GM18870 (cell line): ENCODE measurements around the gene GOLIM4.

ENCODE experiments used
- ATAC-seq: cut with Tn5 transposase; IDR thresholded peaks from one replicate; pipeline ENCODE4 v1.9.1; 2021; ENCODE audit warnings: moderate library complexity; ENCODE audit not compliant: unreplicated experiment

The GOLIM4 gene

DNA sequence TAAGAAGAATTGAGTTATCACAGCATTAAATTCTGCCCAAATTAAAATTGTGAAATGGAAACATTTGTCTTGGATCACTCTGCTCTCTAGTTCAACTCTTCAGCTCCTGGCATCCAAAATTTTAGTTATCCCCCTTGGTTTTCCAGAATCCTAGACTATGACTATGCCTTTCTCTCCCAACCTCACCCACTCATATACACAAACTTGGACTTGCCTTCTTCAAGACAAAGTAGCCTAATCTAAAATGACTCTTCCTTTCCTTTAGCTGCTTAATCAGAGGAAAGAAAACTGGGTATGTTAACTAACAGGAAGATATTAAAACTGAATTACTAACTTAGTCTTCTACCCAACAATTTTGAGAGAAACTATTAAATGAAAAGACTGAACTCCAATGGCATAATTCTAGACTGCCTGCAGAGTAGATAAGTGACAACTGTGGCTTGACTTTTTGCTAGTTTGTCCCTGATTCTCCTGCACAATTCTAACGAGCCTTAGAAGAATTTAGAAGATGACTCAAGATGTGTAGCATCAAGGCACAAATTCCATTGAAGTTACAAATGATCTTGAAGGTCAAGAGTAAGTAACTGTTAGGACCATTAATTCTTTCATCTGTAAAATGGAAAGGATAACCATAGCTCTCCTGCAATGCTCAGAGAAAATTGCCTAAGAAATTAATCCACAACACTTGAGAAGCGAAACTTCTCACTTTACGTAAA lies 5.2 kb upstream of the GOLIM4 start:
- no peak for ATAC-seq

- no peak for ATAC-seq
Observed at GRCh38 chr3:168097381-168097780, 1.7 kb upstream of the GOLIM4 start.

- peak; percentile 17 for ATAC-seq
Observed at GRCh38 chr3:168096210-168096652, 507 bp upstream of the GOLIM4 start.

DNA sequence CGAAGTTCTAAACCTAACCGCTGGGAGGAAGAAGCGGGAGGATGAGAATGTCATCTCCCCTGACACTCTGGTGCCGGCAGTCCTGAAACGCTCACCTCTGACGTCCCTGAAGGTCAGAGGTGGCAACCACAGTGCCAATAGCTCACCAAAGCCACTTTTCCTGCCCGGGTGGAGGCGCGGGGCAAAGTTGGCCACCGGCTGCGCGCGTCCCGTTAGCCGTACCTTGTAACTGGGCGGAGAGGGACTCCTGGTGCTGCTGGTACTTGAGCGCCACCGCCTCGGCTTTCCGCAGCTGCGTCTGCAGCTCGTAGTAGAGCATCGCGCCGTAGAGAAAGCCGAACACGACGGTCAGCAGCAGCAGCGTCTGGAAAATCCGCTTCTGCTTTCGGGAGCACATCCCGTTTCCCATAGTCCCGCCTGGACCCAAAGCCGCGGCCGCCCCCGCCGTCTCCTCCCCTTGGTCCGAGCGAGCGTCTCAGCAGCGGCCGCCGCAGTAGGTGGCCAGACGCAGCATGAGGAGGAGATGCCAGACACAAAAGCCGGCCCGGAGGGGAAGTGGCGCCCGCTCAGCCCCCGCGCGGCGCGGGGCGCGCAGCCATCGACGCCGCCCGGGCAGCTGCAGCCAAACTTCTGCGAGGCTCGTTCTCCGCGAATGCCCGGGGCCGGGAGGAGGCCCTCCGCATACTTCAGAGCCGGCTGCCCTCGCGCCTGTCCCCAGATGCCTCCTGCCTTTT lies 680 bp downstream of the GOLIM4 start:
- peak; percentile 40 for ATAC-seq

- ATAC-seq: no peak
Observed at GRCh38 chr3:168094580-168094876, 1.2 kb downstream of the GOLIM4 start.

- ATAC-seq: no peak
Observed at GRCh38 chr3:168093790-168094189, 1.9 kb downstream of the GOLIM4 start.

GRCh38 chr3:168093229-168093628 lies 2.5 kb downstream of the GOLIM4 start:
- no peak for ATAC-seq

DNA sequence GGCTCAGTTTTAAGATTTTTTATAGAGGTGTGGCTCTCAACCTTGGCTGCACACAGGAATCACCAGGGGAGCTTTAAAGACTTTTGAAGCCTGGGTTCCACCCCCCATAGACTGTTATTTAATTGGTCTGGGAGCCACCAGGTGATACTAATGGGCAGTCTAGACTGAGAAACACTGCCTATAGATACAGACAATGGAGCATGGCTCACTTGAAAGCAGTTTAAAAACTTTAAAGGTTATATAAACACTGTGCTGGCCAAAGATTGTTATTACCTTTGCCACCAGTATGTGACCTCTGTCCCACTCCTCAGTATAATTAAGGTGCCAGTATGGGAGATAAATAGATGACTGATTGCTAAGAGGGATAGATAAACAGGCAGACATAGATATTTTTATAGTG lies 3.8 kb downstream of the GOLIM4 start:
- ATAC-seq: no peak

DNA sequence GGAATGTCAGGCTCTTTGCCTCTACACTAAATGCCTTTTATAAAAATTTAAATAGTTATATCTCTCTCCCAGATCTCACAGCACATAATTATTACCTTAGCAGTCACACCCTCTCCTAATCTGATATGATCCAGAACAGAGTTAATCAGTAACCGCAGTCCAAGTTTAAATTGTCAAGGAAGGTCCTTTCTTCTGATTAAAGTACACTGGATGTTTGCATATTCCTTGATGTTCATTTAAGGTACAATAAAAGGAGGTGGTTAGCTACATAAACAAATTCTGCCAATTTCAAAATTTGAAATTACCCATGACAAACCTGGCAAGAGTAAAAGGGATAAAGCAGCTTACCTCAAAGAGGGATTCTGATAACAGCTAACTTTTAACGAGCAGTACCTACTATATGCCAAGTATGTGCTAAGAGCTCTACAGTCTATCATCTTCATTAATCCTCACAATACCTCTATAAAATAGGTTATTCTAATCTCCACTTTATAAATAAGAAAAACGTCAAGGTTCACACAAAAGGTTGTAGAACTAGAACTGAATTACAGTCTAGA lies 4.3 kb downstream of the GOLIM4 start:
- no peak for ATAC-seq

GRCh38 chr3:168090306-168091085 lies 5.2 kb downstream of the GOLIM4 start:
- no peak for ATAC-seq

DNA sequence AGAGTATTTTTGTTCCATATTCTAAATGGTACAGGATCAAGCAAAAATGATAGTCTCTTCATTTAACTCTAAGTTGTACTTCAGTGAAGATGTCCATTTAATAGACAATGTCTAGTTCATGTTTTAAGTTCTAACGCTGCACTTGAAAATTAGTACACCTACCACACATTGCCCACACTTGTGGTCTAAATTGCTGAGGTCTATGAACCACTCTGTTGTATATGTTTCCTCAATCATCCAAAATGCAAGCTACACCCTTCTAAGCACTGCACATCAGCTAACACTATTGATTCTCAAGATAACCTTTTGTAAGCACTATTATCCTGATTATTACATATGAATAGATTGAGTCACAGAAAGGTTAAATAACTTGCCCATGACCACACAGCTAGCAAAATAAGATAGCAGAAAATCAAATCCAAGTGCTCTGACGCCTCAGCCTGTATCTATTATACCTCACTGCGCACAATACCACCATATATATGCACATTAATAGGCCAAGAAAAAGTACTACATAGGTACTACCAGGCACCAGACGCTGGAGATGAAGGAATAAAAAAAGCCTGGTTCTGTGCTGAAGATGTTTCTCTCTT lies 6.4 kb downstream of the GOLIM4 start:
- ATAC-seq: no peak

DNA sequence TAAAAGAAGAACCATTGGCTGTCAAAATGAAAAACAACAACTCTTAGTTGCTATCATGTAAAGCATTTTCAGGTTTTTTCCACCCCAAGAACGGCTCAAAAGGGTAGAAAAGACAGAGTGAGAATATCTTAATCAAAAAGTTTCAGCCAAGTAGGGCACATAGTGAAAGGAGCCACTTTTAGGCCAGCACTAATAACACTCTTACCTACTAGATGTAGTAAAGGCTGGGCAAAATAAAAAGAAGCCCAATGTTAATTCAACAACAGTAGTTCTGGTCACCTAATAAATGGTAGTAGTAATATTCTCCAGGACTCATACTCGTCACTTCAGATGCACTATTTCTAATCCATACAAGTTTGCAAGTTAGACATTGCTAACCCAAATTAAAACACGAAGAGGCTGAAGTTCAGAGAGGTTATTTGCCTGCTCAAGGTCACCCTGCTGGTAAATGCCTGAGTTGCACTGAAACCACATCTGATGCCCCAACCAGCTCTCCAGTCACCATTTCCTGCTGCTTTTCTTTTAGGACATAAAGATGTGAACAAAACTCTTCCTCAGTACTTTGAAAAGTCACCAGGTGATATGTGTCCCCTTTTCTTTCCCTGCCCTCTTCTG lies 7.5 kb downstream of the GOLIM4 start:
- ATAC-seq: peak; percentile 67

GRCh38 chr3:168087539-168087938 lies 8.2 kb downstream of the GOLIM4 start:
- no peak for ATAC-seq

DNA sequence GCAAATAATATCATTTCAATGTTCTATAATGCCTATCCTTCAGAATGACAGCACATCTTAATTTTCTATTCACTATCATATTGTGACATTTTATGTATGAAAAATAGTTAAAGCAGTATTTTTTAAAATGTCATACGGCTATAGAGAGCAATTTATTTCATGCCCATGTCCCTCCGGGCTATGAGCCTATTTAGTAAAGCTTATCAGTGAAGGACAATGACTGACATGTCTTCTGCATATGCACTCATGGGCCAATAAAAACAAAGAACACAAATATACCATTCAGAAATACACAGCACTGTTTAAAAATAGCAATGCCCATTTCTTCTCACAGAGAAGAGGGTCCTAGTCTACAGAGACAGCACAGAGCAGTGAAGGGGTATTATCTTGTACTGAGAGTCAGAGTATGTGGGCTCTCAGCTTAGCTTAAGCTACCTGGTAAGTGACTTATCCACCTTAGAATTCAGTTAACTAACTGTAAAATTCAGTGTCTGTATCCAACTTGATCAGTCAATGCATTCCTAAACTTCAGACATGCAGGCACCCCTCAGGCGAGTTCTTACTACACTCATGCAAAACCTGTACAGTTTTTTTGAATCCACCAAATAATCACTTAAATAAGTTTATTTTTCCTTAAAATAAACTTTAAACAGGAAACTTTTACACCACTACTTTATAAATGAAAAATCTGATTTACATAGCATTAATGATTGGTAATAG lies 9.0 kb downstream of the GOLIM4 start:
- ATAC-seq: no peak

- peak; percentile 56 for ATAC-seq
Observed at GRCh38 chr3:168085491-168086119, 10.1 kb downstream of the GOLIM4 start.

DNA sequence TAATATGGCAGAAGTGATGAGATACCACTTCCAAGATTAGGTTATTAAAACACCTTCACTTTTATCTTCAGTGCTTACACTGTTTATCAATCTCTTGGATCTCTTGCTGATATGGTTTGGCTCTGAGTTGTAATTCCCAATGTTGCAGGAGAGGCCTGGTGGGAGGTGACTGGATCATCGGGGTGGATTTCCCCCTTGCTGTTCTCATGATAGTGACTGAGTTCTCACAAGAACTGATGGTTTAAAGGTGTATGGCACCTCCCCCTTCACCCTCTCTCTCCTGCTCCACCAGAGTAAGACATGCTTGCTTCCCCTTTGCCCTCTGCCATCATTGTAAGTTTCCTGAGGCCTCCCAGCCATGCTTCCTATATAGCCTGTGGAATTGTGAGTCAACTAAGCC lies 11.8 kb downstream of the GOLIM4 start:
- no peak for ATAC-seq

- no peak for ATAC-seq
Observed at GRCh38 chr3:168081856-168082255, 13.9 kb downstream of the GOLIM4 start.

DNA sequence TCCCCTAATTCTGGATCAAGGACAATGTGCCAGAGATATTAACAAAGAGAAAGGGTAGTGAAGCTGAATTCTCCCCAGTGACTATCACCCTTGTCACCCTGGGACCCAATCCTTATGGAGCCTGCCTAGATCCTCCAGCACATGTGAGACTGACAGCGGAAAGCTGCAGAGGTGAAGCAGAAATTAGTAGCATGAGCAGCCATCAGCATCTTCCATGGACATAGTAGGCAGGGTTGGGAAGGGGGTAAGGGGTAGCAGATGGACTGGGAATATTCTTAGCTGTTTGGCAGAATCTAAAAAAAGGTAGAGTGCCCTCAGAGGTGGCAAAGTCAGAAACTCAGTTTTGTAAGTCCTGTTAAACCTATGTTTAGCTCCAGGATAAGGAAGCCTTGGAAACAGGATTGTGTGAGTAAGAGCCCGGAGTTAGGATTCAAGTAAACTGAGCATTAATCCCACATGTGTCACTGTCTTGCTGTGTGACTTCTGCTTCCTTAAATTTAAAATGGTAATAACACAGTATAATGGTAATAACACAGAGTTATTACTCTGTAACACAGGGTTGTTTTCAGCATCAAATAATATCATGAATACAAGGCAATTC lies 14.5 kb downstream of the GOLIM4 start:
- ATAC-seq: no peak

DNA sequence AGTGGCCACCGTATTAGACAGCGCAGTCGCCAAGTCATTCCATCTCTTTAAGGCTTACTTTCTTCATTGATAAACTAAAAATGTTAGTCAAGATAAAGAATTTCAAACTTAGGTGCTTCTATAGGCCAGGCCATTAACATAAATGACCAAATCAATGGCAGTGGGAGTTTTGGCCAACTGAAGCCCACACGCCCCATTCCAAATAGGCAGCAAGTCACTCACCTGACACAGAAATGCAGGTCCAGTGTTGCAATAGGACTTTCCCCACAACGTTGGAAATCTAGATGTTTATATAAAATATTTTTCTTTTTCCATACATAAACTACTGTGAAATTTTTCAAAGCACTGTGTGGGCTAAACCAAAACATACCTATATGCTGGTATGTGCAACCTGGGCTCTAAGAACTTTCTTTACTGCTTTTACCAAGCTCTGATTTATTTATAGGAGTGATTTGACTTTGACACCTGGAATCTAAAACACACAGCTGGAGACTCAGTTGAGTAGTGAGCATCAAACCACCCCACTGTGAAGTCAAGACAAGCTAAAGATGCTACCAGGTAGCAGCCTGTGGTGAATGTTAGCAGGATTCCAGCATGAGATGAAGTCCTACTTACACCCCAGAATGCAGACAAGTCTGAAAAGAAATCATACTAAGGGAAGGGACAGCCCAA lies 15.1 kb downstream of the GOLIM4 start:
- no peak for ATAC-seq
